Activated B cell treated with CpG ODN at 0.5 μM for 24 hours (primary cell): ENCODE data around the gene TOLLIP. TPM values are rescaled to one million over a fixed set of nuclear protein-coding genes. Genes with fewer than 3 reads are reported as not detected.

ENCODE experiments used
- ATAC-seq: fragments of 200-7000 bp; cut with Tn5 transposase; one replicate; pipeline ENCODE4 v1.10.0; 2021; ENCODE audit warnings: low read depth, mild to moderate bottlenecking, moderate library complexity
- CTCF ChIA-PET: fragments of 350-600 bp; sonication (Branson Sonifier 250); formaldehyde crosslinking; loops from one replicate; lab custom pipeline; 2021; ENCODE audit warnings: antibody characterized with exemption; lab: Charles Lee
- POLR2A ChIA-PET: fragments of 350-600 bp; sonication (Branson Sonifier 250); formaldehyde crosslinking; loops from one replicate; lab custom pipeline; 2021; ENCODE audit warnings: antibody characterized with exemption; lab: Charles Lee
- DNase-seq: peaks from one replicate; pipeline ENCODE4 v3.0.0; 2022
- H3K27ac Mint-ChIP-seq: one replicate; pipeline ENCODE4 v1.8.0; 2020; ENCODE audit warnings: mixed read lengths
- H3K27me3 Mint-ChIP-seq: one replicate; pipeline ENCODE4 v1.8.0; 2021; ENCODE audit warnings: mixed read lengths
- H3K36me3 Mint-ChIP-seq: one replicate; pipeline ENCODE4 v1.8.0; 2021; ENCODE audit warnings: low read depth, mixed read lengths
- H3K4me1 Mint-ChIP-seq: one replicate; pipeline ENCODE4 v1.8.0; 2021; ENCODE audit warnings: mixed read lengths
- H3K4me3 Mint-ChIP-seq: one replicate; pipeline ENCODE4 v1.8.0; 2020; ENCODE audit warnings: mild to moderate bottlenecking, mixed read lengths
- H3K9me3 Mint-ChIP-seq: one replicate; pipeline ENCODE4 v1.8.0; 2020; ENCODE audit warnings: mixed read lengths
- CTCF ChIP-seq: fragments of 200-600 bp; IDR thresholded peaks from one replicate; pipeline ENCODE4 v1.8.0; 2022; ENCODE audit warnings: antibody characterized with exemption, mild to moderate bottlenecking
- intact Hi-C: fragments of 100-400 bp; cut with micrococcal nuclease; formaldehyde crosslinking; loops from one replicate; pipeline ENCODE4 v1.15.1; 2024
- total RNA-seq: library from RNA; stranded (reverse); gene quantifications from 2 replicates; pipeline ENCODE4 v1.2.3, GENCODE V29; 2022

TOLLIP gene
- total RNA-seq, 1 donor from 2014 or later = 46.4 TPM

GRCh38 chr11:1232021-1232882 lies 77.2 kb downstream of the TOLLIP start:
- Mint-ChIP-seq H3K36me3 (no peaks in the 10 kb centered on the region), H3K4me1 (no peaks in the 10 kb centered on the region), H3K9me3 (no peaks in the 10 kb centered on the region), H3K27me3 (no peaks in the 10 kb centered on the region), H3K4me3 (no peak overlapping the region), H3K27ac (no peak overlapping the region)
- no peak for TF ChIP-seq CTCF
- CTCF ChIA-PET = no interaction called here
- intact Hi-C loops = no loop called here
- DNase-seq (no peak), ATAC-seq (no peak)
- POLR2A ChIA-PET = no interaction called here

- H3K27me3 Mint-ChIP-seq = no peaks in the 10 kb centered on the region
- H3K9me3 Mint-ChIP-seq = no peaks in the 10 kb centered on the region
- no peaks in the 10 kb centered on the region for H3K4me1 Mint-ChIP-seq
- H3K4me3 Mint-ChIP-seq = no peak overlapping the region
- intact Hi-C loops = no loop called here
- no peak for ATAC-seq
- H3K27ac Mint-ChIP-seq = no peak overlapping the region
- DNase-seq = no peak
- ChIA-PET CTCF (no interaction called here), POLR2A (no interaction called here)
- H3K36me3 Mint-ChIP-seq = no peaks in the 10 kb centered on the region
- no peak for TF ChIP-seq CTCF
These were observed 77.9 kb downstream of the TOLLIP start for GRCh38 chr11:1231396-1232020.

GRCh38 chr11:1230456-1231395 lies 78.7 kb downstream of the TOLLIP start:
- intact Hi-C loops = no loop called here
- H3K9me3 Mint-ChIP-seq = no peaks in the 10 kb centered on the region
- no peak for TF ChIP-seq CTCF
- no peak for DNase-seq
- no peak overlapping the region for H3K4me3 Mint-ChIP-seq
- no peak overlapping the region for H3K27ac Mint-ChIP-seq
- ChIA-PET POLR2A (no interaction called here), CTCF (no interaction called here)
- no peaks in the 10 kb centered on the region for H3K4me1 Mint-ChIP-seq
- H3K27me3 Mint-ChIP-seq = no peaks in the 10 kb centered on the region
- no peaks in the 10 kb centered on the region for H3K36me3 Mint-ChIP-seq
- ATAC-seq = no peak

- DNase-seq (no peak), ATAC-seq (no peak)
- CTCF ChIA-PET = no interaction called here
- H3K27ac Mint-ChIP-seq = no peak overlapping the region
- H3K27me3 Mint-ChIP-seq = no peaks in the 10 kb centered on the region
- intact Hi-C loops = no loop called here
- H3K4me3 Mint-ChIP-seq = no peak overlapping the region
- POLR2A ChIA-PET = no interaction called here
- no peaks in the 10 kb centered on the region for H3K36me3 Mint-ChIP-seq
- H3K9me3 Mint-ChIP-seq = no peaks in the 10 kb centered on the region
- no peak for TF ChIP-seq CTCF
- no peaks in the 10 kb centered on the region for H3K4me1 Mint-ChIP-seq
These were observed 79.3 kb downstream of the TOLLIP start for GRCh38 chr11:1230121-1230455.
